GM19351 (cell line): ENCODE data around the gene DHCR24.

Experiments
- ATAC-seq: cut with Tn5 transposase; IDR thresholded peaks from one replicate; pipeline ENCODE4 v1.9.1; 2021; ENCODE audit warnings: mild to moderate bottlenecking, moderate library complexity; ENCODE audit not compliant: unreplicated experiment

The DHCR24 gene

GRCh38 chr1:54804471-54805132, 82.4 kb downstream of the DHCR24 start:
- no peak for ATAC-seq

- no peak for ATAC-seq
Observed at GRCh38 chr1:54803761-54804470, 83.1 kb downstream of the DHCR24 start.

GRCh38 chr1:54800899-54801759, 85.9 kb downstream of the DHCR24 start, which contains the start of gene TTC22:
TTC22 (minus strand) TSS chr1:54801323; CDS start chr1:54801163, 160 bp downstream.
- ATAC-seq: peak; percentile 83

GRCh38 chr1:54800041-54800898, 86.7 kb downstream of the DHCR24 start:
- ATAC-seq: no peak
